Measurements from ENCODE around the gene EEPD1.
"Not testable (repeated sequence)": the region's sequence is repeated elsewhere in the genome, so short reads cannot be mapped to it uniquely, and the experiment has no call there.

Gene EEPD1

DNA sequence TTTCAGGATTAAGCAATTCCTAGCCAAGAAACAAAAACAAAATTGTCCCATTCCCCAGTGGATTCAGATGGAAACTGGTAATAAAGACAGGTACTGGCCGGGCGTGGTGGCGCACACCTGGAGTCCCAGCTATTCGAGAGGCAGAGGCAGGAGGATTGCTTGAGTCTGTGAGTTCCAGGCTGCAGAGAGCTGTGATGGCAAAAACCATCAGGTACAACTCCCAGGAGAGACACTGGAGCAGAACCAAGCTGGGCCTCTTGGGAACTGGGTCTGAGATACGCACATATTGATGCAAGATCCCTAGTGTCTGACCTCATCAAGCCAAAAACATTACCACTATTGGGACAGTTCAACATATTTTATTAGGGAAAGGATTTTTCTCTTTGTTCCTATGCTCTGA, 152.6 kb downstream of the EEPD1 start:
- no peak for DNase-seq

DNA sequence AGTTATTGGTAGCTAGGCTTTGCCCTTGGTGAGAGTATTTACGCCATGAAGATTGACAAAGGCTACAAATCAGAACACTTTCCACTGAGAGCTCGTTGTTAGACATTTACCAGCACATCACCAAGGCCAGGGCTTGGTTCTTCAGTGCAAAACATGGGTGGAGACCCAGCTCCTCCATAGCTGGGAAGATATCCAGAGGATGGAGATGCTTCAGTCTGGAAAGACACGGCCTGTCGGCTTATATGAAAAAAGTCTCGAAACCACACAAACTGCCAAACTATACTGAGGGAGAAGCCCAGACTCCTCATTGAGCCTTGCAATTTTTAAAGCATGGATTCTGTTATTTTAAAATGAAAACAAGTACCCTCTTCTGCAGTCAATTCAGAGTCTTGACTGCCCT, 153.2 kb downstream of the EEPD1 start:
- DNase-seq = no peak

DNA sequence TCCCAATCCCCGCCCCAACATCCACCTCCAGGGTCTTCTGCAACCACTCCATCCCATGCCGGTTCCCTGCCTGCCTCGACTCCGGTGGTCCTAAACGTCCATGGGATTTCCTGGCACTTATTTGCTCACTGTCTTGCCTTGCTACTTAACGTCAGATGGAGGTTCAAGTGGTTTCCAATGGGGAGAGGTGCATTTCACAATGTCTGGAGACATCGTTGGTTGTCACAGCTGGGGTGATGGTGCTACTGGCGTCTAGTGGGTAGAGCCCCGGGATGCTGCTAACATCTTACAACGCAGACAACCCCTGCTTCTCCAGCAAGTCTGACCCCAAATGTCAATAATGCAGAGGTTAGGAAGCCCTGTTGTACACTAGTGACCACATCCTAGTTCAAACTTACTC, 153.7 kb downstream of the EEPD1 start:
- no peak for DNase-seq

DNA sequence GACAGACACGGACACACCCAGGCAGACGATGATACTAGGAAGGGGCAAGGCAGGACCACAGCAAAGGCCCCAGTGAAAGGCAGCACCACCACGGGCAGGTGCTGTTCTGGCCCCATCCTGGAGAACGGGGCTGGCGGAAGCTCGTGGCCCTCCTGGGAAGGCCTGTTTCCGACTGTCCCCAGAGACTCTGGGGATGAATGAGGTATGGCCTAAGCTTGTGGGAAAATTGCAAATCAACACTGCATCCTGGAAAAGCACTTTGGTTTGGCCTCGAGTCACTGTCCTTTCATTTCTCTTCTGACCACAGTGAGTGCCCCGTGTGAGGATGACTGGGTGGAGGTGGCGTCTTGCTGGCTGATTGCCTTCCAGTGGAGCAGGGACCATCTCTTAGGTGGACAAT, 155.0 kb downstream of the EEPD1 start:
- no peak for DNase-seq

DNA sequence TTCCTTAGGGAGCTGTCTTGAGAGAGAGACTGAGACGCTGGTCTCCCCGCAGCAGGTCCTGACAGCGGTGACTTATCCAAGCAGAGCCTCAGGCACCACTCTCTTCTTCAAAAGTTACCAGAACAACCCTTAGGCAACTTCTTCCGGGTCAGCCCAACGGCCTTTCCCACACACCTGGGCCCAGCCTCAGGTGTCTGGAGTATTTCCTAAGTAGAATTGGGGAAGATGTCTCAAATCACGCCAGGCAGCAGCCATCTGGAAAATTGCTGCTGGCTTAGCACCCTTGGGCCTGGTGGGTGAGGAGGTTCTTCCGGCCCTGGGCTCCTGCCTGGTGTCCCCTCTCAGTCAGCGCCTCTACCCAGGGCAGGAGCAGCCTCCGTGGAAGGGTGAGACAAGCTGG, 156.2 kb downstream of the EEPD1 start:
- DNase-seq = no peak

DNA sequence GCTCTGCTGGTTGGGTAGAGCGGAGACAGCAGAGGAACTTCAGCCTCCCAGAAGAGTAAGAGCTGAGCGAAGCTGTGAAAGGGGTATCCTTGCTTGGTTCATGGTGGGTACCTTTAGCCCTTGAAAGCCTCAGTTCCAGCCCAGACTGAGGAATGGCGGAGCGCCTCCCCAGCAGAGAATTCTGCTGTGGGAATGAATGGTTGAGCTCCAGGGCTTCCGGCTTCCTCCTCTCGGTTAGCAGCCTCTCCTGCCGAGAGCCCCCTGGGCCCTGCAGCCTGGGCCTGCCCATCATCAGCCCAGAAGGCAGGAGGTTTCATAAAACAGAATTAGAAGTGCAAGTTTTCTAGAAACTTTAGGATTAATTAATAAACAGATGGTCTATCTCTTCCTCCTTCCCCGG, 156.7 kb downstream of the EEPD1 start:
- no peak for DNase-seq

DNA sequence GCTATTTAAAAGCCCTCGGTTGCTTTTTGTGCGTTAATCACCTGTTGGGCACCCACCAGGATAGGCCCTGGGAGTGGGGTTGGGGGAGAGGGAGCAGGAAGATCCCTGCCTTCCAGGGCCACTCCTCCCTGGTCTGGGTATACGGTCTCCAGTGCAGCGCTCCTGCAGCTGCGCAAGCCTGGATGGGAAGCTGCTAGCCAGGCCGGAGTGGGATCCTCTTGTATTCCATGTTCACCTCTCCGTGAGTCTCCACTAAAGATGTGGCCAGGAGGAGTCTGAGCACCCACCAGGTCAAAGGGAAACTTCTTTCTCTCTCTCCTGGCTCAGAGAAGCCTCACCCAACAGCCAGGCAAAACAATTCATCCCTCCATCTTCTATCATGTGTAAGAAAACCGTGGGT, 157.8 kb downstream of the EEPD1 start:
- no peak for DNase-seq

DNA sequence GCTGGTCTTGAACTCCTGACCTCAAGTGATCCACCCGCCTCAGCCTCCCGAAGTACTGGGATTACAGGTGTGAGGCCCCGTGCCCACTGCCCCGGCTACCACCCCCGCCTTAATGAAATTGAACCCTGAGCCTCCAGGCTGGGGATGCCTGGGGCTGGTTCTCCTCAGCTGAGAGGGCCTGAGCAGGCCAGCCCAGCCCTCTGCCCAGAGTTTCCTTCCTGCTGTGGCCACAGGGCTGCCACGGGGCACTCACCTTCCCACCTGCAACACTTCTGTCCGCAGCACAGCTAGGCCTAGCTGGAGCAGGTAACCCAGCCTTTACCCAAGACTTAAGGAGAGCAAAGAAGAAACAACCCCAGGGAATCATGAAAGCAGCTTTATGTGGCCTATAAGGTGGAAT, 158.5 kb downstream of the EEPD1 start:
- DNase-seq = no peak

DNA sequence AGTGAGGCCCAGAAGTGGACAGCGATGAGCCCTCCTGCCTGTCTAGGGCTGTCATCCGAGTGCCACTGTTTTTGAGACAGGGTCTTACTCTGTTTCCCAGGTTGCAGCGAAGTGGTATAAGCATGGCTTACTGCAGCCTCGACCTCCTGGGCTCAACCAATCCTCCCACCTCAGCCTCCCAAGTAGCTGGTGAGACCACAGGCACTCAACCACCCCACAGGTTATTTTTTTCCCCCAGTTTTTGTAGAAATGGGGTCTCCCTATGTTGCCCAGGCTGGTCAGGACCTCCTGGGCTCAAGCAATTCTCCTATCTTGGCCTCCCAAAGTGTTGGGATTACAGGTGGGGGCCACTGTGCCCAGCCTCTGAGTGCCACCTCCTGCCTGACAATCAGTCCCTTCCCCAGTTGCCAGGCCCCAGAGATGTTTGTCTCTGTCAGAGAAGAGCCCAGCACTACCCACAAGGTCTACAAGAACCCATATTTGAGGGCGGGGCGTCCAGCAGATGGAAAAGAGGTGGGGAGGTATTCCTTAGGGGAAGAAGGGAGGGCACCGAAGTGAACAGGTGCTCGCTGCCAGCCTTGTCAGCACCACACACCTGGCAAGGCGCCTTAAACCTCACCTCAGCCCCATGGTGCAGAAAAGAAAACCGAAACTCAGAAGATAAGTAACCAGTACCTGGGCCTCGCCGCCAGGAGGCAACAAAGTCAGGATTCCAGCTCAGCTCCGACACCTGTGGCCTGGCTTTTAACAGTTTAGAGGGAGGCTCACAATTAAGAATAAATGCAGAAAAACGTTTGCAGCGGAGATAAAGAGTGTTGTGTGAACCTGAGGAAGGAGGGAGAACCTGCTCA, 159.2 kb downstream of the EEPD1 start:
- no peak for DNase-seq

DNA sequence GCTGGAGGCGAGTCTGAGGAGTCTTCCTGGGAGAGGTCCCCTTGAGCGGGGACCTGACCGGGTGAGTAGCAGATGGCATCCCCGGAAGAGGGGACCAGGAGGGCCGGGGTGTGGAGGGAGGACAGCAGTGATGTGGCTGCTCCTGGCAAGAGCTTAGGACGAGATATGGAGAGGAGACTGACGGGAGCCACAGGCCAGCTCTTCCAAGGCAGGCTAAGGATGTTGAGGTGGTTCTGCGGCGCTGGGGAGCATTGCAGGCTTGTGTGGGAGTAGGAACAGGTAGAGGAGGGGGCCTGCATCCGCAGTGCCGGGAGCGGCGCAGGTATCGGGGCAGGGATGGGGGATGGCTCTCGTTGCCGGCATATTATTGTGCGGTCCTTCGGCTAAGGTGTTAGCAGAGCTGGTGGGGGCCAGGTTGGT, 159.9 kb downstream of the EEPD1 start:
- no peak for DNase-seq

DNA sequence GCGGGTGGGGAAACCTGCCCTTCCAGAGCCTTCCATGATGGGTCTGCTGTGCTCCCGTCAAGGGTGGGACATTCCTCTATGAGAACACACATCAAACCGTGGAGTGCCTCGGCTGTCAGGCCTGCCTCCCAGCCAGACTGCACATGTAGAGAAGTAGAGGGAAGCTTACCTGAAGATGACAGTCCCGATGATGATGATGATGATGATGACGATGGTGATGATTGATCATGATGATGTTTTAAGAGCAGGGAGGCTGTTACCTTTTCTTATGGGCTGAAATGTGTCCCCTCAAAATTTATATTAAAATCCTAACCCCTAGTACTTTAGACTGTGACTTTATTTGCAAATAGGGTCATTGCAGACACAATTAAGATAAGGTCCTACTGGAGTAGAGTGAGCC, 160.6 kb downstream of the EEPD1 start:
- DNase-seq = no peak

DNA sequence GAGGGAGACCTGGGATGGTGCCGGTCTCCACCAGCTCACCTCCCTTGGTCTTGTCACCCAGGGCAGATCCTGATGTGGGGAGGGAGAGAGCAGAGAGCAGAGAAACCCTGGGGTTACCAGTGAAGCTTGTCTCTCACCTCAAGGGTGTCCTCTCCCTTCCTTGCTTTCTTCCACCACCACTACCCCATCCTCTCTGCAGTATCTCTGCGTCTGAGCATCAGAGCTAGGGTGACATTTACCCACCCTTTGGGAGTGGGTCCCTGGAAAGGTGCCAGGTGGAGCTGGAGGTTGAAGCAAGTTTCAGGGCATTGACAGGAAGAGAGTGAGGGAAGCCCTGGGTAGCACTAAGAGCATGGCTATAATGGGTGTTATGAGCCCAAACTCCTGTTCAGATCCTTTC, 161.4 kb downstream of the EEPD1 start:
- DNase-seq = no peak

DNA sequence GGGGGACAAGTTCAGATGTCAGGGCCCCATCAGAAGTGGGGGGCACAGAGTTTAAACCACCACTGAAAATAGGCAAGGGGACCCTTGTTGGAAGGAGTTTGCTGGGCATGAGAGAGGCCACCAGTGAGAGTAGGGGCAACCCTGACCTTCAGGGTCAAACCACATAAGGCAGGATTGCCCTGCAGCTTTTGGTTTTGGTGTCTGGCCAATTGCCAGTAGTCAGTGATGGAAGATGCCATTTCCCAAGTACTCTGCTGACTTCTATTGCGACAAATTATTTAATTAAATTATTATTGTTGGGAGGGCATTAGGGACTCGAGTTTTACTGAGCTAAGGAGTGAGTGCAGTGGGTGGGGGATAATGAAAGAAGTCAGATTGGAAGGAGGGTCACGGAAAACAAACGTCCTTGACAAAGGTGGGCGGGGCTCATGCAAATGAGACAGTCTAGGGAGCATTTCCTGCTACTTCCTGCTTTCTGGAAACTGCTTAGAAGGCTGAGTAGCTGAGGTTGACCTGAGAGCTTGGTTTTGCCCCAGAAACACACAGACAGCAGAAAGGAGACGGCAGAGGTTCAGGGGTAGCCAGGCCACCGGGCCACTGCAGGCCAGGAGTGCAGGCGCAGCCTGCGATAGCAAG, 162.4 kb downstream of the EEPD1 start:
- DNase-seq = no peak

DNA sequence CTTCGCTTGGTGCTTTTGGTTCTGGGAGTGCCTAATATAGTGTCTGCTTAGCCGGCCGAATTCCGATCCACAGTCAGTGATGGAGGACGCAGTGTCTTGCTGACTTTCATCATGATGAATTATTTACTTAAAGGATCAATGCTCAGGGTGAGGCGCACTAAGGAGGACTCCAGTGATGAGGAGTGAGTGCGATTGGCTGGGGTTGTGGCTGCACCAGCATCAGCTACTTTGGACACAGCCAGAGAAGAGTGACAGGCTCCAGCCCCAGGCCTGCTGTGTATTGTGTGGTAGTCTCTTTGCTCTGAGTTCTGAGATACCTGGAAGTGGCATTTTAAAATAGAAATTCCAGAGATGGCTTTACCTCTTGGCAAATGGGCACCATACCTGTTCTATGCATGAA, 163.3 kb downstream of the EEPD1 start:
- no peak for DNase-seq

DNA sequence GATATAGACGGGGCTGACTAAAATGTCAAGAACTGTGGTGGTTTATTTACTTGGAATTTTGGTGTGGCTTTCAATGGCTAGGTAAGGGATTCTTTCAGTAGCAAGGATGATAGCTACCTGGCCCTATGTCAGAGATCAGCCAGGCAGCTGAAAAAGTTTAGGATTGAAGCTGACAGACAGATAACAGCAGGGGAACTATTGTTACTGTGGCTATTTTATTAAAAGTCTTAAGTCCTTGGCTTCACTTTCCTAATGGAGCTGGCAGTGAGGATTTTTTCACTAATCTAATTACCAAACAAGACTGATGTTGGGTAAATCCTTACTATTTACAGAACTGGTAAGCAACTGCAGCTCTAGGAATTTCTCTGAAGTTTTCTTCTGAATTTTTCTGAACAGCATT, 164.2 kb downstream of the EEPD1 start:
- no peak for DNase-seq

DNA sequence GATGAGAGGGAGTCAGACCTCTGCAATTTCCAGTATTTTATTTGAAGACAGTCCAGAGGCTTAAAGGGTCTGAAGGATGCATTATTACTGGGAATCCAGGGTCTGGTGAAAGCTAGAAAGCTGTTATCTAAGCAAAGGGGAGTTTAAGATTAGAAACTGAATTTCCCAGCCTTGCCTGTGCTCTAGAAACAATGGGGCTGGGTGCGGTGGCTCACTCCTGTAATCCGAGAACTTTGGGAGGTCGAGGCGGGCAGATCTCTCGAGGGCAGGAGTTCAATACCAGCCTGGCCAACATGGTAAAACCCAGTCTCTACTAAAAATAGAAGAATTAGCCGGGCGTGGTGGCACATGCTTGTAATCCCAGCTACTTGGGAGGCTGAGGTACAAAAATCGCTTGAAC, 165.1 kb downstream of the EEPD1 start:
- no peak for DNase-seq

DNA sequence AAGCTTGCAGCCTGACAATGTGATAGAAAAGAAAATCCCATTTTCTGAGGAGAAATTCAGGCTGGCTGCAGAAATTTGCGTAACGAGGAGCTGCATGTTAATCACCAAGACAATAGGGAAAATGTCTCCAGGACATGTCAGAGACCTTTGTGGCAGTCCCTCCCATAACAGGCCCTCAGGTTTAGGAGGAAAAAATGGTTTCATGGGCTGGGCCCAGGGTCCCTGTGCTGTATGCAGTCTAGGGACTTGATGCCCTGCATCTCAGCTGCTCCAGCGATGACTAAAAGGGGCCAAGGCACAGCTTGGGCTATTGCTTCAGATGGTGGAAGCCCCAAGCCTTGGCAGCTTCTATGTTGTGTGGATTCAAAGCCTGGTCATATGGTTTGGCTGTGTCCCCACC, 168.2 kb downstream of the EEPD1 start:
- not testable (repeated sequence) for DNase-seq

DNA sequence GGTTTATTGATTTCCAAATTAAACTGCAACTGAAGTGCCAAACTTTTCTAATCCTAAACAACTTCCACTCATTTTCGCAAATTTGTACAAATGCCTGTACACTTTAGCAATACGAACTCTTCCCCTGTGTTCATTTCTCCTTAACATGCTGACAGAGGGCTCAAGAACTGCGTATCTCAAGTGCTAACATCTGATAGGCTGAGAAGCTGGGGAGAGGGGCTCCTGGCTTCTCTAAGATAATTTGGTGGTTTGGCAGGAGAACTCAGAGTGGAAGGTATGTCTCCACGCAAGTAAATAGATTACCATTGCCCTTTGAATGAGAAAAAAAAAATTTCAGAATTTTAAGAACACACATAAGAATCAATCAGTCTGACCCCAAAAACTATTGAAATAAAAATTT, 183.3 kb downstream of the EEPD1 start:
- DNase-seq = no peak

DNA sequence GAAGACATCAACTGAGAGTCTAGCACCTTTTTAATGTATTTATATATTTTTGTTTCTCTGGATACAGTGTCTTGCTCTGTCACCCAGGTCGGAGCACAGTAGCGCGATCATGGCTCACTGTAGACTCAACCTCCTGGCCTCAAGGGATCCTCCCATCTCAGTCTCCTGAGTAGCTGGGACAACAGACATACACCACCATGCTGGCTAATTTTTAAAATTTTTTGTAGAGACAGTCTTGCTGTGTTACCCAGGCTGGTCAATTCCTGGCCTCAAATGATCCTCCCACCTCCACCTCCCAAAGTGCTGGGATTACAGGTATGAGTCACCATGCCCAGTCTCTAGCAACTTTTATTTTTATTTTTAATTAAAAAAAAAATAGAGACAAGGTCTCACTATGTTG, 185.2 kb downstream of the EEPD1 start:
- no peak for DNase-seq

DNA sequence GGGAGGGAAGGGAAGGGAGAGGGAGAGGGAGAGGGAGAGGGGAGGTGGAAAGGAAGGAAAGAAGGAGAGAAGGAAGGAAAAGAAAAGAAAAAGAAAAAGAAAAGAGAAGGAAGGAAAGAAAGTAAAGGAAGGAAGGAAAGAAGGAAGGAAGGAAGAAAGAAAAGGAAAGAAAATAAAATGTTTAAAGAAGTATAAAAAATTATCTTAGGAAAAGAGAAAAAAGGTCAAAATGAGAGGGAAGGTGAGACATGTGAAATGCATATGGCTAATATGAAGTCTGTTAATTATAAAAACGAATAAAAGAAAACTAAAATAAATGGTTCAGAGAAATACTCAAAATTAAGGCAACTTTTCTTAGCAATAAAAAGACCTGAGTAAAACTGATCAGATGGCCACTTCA, 190.5 kb downstream of the EEPD1 start:
- DNase-seq = no peak

DNA sequence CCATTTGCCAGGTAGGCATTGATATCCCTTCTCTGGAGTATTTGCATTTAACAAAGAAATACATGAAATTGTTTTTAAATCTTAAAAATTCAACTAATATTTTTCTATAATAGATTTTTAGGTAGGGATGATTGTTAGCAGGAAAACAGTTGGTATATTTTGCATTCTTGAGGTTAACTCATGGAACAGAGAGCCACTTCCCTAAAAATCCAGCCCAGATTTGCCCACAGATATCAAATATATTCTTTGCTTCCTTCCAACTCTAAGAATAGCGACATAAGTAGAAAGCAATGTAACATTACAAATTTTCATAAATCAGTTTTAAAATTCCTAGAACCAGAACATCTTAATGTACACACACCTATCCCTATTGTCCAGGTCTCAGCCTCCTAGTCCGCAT, 191.6 kb downstream of the EEPD1 start:
- DNase-seq = no peak

DNA sequence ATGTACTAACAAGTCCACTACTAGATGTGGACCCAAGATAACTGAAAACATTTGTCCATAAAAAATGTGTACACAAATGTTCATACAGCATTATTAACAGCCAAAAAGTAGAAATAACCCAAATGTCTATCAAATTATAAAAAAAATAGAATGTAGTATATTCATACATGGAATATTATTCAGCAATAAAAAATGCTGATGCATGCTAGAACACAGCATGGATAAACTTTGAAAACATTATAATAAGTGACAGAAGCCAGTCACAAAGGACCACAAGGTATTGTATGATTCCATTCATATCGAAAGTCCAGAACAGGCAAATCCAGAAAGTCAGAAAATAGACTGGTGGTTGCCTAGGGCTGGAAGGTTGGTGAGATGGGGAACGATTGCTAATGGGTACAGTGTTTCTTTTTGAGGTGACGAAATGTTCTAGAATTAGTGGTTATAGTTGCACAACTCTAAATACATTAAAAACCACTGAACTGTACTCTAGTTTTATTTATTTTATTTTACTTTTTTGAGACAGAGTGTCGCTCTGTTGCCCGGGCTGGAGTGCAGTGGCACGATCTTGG, 193.3 kb downstream of the EEPD1 start:
- no peak for DNase-seq

DNA sequence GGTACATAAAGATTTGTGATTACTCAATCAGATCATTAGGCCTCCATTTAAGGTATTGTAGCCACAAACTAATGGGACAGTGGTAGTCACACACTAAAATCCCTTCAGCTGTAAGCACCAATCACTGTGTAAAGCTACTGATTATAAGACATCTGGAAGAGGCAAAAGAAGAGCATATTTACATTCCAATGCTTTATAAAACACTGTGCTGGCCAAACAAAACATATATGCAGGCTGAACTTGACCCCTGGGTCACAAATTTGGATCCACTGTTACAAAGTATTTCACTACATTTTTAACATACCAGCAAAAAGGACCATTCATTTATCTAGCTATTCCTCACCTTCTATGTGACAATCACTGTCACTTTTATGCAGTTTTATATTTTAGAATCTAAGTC, 195.2 kb downstream of the EEPD1 start:
- DNase-seq = no peak

DNA sequence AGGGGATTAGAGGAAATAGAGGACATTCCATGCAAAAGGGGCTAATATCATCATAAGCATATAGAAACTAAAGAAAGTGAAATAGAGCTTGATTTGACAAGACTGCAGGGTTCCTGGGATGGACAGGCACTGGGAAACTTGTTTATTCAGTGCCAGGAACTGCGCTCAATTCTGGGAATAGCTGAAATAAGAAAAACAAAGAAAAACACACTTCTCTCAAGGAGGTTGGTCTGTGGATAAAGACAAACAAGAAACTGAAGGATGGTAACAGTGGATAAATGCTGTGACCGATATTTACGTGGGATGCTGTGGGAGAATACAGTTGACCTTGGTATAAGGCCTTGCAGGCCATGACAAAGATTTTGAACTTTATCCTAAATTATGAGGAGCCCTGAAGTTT, 195.7 kb downstream of the EEPD1 start:
- no peak for DNase-seq

DNA sequence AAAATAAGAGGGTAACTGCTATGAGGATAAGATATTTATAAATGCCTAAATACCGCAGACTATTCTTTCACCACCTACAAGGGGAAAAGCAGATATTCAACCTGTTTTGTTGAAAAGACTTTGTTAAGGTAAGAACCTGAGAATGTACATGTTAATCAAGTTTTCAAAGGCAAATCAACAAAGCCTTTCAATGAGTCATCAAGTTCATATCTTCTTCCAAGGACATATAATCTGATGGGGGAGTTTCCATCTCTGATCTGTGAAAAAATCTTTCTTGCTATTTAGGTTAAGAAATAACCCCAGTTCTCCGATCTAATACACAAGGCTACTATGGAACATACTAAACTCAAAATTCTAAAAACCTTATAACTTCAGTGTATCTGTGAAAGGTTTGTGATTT, 196.6 kb downstream of the EEPD1 start:
- no peak for DNase-seq
